GM21447 (cell line): ENCODE data around the gene CEP120.

Experiments
- ATAC-seq: cut with Tn5 transposase; IDR thresholded peaks from one replicate; pipeline ENCODE4 v1.9.1; 2021; ENCODE audit not compliant: unreplicated experiment

The CEP120 gene

DNA sequence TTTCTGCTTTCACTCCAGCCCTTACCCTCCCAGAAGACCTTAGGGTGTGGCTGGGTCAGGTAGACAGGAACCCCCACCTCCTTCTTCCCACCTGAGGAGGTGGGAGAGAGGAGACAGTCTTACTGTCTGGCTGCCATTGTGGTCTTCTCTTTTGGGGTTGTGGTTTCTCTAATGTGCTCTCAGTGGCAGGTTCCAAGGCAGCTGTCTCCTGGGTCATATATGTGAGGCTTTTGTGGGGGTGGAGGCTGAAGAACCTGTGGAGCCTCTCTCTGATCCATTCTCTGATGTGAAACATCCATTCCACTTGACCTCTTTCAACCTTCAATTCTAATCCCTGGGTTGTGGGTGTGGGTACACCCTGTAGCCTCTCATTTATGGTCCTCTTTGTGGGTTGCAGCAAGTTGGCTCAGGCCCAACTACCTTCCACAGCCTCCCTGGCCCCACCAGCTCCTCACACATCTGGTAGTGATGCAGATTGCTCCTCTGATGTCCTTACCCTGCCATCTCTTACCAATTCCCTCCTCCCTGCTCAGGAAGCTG lies 118.4 kb downstream of the CEP120 start:
- ATAC-seq = no peak

DNA sequence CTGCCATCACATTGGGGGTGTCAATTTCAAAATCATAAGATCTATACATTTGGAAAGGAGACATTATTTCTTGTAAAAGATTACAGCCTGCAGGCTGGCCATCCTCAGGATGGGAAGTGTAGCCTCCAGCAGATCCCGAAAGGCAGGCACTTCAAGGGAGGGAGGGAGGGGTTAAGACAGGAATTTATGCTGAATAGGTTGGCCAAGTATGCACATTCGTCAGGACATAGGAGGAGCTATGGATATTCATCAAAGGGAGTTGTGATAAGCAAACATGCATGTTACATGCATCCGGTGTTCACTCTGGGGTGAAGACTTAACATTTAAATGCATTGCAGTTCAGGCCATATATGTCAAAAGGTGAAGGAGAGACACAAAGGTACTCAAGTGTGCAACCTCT lies 119.4 kb downstream of the CEP120 start:
- ATAC-seq = no peak

DNA sequence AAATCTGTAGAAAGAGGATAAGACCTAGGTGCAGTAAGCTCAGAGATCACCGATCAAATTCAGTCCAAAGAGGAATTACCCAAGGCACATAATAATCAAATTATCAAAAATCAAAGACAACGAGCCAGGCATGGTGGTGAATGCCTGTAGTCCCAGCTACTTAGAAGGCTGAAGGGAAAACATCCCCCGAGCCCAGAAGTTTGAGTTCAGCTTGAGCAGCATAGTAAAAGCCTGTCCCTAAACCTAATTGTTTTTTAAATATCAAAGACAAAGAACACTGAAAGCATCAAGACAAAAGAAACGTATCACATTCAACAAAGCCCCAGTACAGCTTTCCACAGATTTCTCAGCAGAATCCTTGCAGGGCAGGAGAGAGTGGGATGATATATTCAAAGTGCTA lies 122.9 kb downstream of the CEP120 start:
- ATAC-seq = no peak

DNA sequence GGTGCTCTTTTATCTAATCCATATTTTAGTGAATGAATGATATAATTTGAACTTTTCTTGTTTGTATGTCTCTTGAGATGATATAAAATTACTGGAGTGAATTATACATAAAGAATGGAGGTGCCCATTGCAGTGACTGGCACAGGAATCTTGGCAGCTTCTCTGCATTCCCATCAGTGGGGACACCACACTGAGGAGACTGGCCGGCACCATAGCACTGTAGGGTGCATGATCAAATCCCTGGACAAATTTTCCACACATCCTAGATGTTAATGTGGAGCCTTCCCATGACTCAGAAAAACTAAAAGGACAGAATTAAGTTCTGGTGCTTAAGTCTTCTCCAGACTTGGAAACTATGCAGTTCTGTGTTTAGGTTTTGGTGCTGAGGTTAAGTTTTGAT lies 124.1 kb downstream of the CEP120 start:
- ATAC-seq = no peak

DNA sequence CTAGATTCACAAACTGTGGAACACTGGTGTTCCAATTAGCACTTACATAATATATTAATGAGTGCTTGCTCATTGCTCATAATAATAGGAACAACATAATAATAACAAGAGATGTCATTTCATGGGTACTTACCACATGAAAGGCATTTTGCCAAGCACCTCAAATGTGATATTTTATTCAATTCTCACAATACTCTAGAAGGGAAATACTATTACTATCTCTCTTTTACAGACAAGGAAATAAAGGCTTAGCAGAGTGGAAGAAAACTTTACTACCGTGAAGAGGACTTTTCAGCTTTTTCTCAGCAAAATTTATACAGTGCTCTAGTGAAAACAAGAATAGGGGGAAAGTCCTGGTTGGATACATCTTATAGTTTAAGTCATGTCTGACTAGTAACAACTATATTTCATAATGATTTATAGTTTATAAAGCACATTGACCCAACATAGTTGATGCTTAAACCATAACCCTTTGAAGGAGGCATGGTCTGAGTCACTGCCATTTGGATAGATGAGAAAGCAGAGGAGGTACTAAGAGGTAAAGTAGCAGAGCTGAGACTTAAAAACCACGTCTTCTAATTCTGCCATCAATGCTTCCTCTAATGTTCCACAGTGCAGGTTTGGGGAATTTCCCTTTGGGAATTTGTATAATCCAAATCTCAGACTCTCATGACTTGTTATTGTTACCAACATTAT lies 124.7 kb downstream of the CEP120 start:
- no peak for ATAC-seq

DNA sequence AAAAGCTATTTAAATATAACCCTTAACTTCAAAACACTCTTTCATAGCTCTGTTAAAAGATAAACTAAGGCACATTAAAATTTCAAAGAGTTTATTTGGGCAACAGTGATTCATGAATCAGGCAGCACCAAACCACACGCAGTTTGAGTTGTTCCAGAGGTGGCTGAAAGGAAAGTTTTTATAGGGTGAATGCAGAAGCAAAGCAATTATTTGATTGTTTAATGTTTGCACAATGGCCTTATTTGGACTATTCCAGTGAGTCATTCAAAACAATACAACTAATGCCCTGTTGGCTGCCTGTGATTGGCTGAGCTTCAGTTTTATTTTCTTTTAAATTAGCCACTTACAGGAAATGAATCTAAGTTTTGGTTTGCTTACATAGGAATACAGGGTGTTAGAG lies 125.3 kb downstream of the CEP120 start:
- ATAC-seq = no peak

DNA sequence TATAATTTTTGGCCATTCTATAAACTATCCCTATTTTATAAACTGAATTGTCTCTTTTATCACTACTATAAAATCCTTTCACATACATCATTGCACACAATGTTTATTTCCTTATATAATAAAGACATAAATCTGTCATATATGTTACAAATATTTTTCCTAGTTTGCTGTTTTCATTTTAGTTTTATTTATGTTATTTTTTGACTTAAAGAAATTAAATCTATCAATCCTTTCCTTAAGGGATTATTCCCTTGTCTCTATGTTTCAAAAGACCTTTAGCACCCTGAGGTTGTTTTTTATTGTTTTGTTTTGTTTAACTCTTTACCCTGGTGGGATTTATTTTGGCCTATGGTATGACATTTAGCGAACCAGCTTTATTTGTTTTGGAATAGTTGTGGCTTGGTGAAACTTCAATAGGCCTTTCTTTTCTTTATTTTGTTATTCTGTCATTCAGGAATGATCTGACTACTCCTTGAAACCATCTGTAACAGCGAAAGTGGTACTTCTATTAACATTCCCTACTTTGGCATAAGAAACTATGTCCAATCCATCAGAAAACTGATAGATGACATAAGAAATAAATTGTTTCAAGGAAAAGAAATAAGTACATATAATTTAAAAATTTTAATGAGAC lies 125.9 kb downstream of the CEP120 start:
- no peak for ATAC-seq
